Measurements from ENCODE around the gene ZNF804B.
"Not testable (repeated sequence)": the region's sequence is repeated elsewhere in the genome, so short reads cannot be mapped to it uniquely, and the experiment has no call there.

The ZNF804B gene

DNA sequence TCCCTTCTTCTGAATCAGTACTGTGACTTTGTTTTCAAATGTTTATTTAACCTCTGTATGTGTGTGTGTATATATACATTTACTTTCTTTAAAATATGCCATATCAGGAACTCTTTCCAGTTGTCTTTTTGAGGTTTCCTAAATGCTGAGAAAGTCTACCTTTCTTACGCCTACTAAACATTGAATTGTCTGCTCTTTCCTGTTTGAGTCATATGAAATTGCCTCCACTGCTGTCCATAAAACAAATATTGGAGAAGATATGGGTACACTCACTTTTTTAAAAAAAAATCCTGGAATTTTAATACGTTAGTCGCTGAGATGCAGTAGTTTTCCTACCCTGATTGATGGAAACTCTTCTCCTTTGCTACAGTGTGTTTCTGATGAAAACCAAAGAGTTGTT lies 334.8 kb downstream of the ZNF804B start:
- no peak for DNase-seq (ENCODE audit: low read depth)

DNA sequence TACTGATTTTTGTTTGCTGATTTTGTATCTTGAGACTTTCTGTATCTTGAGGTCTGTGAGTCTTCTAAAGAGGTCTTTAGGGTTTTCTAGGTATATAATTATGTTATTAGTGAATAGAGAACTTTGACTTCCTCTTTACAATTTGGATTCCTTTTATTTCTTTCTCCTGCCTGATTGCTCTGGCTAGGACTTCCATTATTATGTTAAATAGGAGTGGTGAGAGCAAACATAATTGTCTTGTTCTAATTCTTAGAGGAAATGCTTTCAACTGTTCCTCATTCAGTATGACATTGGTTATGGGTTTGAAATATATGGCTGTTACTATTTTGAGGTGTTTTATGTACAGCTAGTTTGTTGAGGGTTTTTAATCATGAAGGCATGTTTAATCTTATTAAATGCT lies 344.1 kb downstream of the ZNF804B start:
- no peak for DNase-seq (ENCODE audit: low read depth)

DNA sequence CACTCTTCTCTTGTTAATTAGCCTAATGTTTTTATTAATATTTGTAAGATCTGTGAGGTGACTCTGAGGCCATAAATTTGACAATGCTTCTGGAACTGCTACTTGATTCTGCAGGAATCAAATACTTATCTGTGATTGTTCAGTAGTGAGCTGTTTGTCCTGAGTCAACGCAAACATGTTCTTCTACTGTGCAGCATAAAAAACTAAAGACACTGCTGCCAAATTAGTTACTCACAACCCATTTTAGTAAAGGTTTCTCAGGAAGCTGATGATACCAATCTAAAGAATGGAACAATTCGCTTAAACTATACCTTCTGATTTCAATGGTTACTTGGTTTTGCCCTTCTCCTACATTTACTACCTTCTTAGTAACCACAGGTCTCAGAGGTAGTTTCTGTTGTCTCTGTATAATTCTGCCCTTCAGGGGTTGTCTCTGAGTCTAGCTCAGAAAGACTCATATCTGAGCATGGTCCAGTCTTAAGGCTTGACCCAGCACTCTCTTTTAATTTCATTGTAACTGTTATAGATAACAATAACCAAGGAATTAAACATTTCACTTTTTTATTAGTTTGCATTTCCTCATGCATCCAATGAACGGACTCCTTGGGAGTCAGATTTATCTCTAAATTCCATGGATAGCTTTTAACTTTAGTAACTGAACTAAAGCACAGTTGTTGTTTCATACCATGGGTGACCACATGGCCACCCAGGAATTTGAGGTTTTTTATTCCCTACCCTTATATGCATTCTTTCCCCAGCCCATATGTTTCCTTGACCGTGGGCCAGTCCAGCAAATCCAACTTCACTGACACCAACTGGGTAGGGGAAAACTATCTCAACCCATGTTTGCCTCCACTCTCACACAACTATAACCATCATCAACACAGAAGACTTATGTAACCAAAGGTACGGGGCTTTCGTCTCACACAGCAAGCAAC lies 345.5 kb downstream of the ZNF804B start:
- no peak for DNase-seq (ENCODE audit: low read depth)

DNA sequence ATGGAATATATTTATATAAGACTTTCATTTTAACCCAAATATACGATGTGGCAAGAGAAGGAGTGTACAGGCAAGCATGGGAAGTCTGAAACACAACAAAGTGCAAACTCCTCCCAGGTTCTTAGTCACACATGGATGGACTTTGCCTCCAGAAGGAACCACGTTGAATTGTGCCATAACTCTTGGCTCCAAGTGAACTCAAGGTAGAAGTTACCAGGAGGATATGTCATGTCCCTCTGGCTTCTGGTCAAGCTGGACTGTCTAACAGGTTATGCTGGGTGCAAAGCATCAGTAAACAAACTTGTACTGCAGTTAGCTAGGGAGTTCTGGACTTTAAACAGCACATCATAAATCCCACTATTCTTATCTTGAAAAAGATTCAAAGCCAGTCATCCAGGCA lies 364.4 kb downstream of the ZNF804B start:
- no peak for DNase-seq (ENCODE audit: low read depth)

DNA sequence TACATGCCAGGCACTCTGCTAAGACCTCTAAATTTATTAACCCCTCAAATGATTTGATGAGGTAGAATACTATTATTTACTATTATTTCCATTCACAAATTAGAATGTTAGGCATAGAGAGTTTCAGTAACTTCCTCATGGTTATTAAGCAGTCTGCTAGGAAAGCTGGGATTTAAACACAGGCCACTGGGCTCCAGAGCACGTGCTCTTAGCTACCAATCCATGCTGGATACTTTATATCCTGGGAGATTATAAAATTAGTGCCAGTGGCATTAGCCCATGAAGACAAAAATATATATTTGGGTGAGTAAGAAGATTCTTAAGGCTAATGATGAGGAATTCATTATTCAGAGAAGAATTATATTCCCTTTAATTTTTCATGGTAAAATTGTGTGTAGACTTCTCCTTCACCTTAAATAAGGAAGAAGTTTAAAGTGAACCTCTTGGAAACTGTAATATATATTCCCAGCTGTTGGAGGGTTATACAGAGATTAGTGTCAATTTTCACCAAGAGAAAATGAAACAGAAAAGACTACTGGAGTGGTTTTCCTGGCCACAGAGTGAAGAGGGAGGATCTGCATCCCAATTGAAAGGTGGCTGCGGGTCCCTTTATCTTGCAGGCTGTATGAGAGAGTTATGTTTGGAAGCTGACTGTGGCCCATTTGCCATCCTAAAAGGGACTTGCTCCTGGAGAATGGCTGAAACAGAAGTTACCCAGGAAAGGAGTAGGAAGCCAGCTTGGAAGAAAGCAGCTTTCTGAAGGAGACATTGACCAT lies 370.3 kb downstream of the ZNF804B start:
- no peak for DNase-seq (ENCODE audit: low read depth)

DNA sequence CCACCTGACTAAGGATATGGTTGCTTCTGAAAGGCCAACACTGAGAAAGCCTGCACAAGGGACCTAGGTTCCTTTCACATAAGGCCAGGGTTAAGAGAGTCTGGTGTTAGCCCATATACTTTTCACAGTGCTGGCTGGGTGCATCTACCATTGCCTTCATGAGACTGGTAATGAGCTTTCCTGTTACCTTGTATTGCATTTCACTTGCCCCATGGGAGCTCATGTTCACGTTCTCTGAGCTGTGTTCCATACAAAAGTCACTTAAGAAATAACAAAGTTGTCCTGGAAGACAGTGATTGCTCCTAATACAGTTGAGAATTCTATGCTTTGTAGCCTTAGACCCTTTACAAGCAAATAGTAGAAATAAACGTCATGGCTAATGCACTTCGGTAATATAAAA lies 373.9 kb downstream of the ZNF804B start:
- DNase-seq (ENCODE audit: low read depth) = no peak

DNA sequence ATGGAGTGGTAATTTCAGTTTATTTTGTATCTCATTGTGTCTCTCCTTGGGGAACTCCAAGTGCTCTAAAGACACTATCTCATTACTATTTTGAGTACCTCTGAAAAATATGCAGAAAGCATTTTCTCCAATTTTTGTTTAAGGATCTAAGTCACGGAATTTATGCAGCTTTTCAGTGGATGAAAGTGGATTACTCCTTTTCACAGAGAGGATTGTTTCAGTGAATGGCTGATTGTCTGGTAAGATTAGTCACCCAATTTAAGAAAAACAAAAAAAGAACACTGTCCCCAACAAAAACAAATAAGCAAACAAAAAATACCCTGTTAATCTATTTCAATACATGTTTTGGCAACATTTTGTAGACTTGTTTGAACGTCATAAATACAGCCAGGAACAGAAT lies 374.3 kb downstream of the ZNF804B start:
- no peak for DNase-seq (ENCODE audit: low read depth)

DNA sequence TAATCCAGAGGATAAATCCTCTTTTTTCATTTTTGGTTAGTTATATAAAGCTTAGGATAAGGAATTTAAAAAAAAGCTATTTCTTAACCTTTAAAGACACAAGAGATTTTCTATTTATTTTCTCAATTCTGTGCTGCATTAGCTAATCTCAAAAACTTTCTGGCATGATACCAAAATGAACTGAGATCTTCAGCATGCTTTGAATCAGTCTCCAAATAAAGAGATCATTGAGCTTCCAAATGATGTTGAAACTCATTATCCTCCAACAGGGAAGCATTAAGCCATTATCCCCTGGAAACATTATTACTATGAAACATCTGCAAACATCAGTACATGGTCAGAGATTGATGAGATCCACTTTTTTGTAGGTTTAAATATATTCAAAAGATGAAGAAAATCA lies 386.3 kb downstream of the ZNF804B start:
- DNase-seq (ENCODE audit: low read depth) = no peak

DNA sequence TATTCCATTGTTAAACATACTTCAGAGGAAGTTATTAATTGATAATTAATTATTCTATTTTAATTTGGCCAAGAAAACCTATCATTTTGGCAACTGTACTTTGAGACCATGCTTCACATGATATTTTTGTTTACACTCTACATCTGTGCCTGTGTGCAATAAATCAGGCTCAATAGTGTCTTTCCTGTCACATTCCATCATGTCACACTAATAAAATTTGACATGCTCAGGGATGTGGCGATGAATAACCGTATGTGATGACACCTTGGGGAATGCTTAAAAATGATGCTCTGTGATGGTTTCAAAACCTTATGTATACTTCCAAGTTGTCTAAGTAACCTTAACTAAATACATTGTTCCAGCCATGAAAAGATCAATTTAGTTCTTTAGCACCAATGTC lies 400.6 kb downstream of the ZNF804B start:
- no peak for DNase-seq (ENCODE audit: low read depth)

DNA sequence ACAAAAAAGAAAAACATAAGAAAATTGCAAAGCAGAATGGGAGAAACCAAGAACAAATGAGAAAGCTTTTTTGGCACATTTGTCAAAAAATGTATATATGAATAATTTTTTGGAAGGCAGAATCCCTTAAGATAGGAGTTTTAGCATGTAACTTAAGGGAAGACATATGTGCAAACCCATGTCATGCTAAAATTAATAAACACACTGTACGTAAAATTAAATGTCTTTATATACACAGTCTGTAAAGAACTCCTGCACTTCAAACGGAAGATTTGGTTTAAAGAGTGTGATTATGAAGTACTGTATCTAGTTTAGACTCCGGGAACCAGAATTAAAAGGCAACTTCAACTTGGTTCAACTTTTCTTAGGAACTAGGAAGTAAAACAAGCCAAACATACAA lies 405.9 kb downstream of the ZNF804B start:
- no peak for DNase-seq (ENCODE audit: low read depth)

DNA sequence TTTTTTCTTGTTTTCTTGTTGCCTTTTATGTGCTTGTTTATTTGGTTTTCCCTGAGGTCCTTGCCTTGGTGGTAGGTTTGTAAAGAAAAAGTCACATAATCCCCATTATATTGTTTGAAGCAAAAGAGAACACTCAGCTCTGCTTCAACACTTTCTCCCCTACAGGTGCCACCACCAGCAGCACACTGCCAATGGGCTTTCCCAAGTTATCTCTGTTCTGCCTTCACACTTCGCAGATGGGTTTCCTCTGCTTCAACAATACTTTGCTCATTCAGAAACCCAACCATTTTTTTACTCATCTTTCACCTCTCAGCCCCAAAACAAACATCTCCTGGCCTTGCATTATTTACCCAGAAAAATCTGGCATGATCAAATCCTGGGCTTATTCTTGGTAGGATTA lies 411.1 kb downstream of the ZNF804B start:
- DNase-seq (ENCODE audit: low read depth) = no peak

DNA sequence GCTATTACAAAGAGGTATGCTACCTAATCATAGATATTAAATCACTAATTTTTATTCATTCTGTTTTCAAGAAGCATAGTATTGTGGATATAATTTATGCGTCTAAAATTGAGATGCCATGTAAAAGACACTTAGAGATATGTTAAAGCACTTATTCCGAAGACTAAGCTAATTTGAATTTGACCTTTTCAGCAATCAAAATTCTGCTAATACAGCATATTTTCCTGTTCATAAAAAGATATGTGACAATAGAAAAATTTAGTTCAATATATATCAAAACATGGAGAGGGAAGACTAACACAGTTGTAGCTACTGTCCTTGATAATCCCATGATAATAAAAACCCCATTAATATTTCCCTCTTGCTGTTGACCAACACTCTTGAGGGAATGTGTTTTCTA lies 422.6 kb downstream of the ZNF804B start:
- DNase-seq (ENCODE audit: low read depth) = no peak

DNA sequence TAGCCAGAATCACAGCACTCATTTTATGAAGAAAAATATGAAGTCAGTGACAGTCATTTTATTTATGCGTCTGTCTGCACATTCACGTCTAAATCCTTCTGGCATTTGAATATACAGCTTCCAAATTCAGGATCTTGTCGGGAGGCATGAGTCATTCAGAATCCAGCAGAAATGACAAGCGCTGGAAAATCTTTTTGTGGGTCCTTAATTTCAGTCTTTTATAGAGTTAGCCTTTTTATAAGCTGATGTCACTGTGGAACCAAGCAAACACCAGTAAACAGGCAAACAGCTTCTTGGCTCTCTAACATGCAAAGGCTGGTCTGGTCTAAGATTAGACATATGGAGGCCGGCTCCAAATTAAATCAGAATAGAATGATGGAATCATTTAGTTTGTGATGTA lies 424.2 kb downstream of the ZNF804B start:
- no peak for DNase-seq (ENCODE audit: low read depth)

DNA sequence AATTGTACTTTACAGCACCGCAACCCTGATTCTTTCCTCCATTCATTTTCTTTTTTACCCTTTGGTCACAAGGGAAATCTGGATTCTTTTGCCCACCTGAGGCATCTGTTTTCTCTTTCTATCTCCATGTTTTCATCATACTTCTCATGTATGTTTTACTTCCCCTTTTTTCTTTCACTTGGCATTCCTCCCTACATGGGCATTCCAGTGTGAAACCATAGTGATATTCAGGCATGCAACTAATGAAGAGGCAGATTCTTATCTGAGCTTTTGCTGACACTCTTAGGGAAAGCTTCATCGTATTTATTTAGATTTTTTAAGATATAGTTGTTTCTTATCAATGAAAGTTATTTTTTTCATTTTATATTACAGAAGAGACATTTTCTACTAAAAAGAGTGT lies 441.3 kb downstream of the ZNF804B start:
- DNase-seq (ENCODE audit: low read depth) = no peak

DNA sequence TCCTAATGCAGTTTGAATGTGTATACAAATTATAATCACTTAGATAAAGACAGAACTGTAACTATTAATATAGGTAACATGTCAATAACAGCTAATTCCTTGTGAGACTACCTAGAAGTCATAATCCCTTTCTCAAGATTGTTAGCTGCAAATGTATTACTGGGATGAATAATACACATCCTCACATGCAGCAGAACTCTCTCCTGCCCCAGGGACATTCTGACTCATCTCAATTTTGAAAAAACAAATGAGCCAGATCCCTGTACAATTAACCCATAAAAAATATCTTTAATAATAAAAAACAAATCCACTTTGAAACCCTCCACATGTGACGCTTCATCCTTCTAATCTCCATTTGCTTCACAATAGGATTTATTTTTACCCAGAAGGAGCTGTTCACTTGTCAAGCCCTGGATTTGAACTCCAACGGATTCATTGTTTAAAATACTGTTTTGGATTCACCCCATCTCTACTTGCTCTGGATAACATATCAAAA lies 464.4 kb downstream of the ZNF804B start:
- DNase-seq (ENCODE audit: low read depth) = no peak

DNA sequence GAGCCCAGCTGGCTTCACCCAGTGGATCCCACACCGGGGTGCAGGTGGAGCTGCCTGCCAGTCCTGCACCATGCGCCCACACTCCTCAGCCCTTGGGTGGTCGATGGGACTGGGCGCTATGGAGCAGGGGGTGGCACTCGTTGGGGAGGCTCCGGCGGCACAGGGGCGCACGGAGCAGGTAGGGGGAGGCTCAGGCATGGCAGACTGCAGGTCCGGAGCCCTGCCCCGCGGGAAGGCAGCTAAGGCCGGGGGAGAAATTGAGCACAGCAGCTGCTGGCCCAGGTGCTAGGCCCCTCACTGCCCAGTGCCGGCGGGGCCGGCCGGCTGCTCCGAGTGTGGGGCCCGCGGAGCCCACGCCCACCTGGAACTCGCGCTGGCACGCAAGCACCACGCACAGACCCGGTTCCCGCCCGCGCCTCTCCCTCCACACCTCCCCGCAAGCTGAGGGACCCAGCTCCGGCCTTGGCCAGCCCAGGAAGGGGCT lies 469.2 kb downstream of the ZNF804B start:
- DNase-seq (ENCODE audit: low read depth) = not testable (repeated sequence)

DNA sequence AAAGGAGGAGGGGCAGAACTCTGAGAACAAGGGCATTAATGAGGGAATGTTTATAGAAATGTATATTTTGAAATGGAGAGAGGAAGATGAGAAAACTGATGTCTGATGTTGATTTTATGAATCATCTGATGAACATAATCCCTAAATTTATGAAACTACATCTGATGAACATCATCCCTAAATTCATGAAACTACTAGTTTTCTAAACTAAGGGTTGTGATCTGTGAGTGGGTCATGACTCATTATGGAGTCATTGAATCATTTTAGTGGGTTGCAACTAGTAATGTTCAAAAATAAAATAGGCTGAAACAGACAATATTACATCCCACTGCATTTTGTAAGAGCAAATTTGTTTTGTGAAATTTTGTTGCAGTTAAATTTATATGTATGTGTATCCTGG lies 478.7 kb downstream of the ZNF804B start:
- DNase-seq (ENCODE audit: low read depth) = no peak

DNA sequence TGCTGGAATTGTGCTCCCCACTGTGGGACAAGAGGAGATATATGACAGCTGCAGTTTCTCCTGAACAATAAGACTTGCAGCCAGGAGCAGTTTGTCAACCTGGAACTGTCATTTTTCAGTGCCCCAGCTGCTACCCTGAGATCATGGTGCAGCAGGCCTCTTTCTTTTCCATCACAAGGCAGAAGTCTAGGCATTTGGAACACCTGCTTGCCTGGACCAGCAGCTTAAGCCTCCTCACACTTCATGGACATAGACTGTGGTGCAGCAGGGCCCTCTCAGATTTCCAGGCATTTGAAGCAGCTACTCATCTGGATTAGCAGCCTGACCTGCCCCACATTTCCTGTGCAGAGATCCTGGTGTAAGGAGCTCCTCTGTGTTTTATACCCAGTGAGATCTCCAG lies 486.7 kb downstream of the ZNF804B start:
- no peak for DNase-seq (ENCODE audit: low read depth)

DNA sequence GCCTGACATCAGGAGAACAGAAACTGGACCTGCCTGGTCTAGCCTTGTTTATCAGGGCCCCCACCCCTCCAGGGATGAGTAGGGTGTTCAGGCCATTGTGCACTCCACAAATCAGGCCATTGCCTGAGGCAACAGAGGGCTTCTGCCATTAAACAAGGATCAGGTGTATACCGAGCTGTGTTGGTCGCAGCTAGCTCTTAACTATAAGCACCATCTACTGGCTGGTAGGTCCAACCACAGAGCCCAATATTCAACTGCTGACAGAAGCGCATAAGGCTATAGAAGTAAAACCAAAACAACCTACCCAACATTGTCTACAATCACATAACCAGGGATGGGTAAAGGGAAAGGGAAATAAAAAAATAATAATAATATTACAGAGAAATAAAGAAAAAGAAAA lies 487.7 kb downstream of the ZNF804B start:
- DNase-seq (ENCODE audit: low read depth) = no peak

DNA sequence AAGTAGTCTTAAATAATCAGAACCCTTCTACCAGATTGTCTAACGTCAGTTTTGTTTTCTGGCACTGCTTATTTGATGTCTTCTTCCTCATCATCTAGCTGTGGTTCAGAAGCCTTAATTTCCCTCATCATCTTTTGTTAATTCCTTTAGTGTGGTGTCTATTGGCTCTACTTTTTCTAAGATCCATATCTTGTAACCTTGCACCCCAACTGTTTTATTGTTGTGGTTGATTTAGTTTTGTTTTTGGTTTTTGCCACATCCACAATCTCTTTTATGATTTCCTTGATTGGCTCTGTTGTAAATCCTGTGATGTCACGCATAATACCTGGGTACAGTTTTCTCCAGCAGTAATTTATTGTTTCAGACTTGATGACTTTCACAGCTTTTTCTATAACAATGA lies 499.6 kb downstream of the ZNF804B start:
- DNase-seq (ENCODE audit: low read depth) = no peak

DNA sequence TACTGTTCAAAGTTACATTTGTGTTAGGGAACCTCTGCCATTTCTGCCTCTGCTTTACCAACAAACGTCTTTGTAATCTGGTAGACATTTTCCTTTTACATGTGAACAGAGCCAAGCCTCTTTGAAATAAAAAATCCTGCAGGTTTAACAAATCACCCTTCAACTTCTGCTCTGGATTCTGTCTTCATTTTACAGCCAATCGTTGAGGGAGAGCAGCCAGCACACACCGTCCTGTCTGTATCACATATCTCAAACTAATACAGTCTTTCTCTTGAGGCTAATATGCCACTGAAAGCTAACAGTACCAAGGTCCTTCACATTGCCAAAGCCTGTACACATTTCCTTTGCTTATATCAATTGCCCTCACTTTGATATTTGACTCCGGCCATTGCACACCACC lies 504.6 kb downstream of the ZNF804B start:
- DNase-seq (ENCODE audit: low read depth) = no peak

DNA sequence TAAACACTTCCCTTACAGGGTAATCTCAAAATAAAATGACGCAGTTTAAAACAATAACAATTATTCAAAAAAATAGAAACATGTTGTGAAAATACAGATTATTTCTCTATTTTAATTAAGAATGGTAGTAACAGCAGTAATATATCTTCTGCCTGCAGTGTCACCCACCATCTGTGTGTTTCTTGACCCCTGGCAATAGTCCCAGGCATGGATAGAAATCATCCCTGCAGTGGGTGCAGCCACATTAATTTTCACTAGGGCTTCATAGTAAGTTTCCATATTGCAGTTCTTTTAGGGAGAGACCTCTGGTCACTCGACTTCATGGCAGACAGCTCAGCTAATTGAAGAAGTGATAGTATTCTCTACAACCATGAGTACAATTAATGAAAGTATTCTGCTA lies 506.1 kb downstream of the ZNF804B start:
- no peak for DNase-seq (ENCODE audit: low read depth)

DNA sequence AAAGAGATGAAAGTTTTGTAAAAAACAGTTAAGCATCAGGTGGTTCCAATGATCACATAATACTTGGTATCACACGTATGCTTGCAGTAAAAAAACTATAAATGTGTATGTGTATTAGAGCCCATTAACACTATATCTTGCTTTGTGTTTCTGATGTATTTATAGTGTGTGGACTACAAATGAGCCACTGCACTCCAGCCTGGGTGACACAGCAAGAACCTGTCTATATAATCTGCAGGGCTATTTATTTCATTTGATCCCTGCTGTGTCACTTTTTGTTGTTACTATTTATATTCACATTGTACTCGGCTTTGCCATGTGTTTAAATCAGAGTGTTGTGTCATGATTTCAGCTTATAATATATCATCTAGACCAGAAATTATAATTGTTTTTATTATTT lies 523.8 kb downstream of the ZNF804B start:
- no peak for DNase-seq (ENCODE audit: low read depth)
